ENCODE measurements around the gene LRP2.

- TF ChIP-seq, protein P1, sequence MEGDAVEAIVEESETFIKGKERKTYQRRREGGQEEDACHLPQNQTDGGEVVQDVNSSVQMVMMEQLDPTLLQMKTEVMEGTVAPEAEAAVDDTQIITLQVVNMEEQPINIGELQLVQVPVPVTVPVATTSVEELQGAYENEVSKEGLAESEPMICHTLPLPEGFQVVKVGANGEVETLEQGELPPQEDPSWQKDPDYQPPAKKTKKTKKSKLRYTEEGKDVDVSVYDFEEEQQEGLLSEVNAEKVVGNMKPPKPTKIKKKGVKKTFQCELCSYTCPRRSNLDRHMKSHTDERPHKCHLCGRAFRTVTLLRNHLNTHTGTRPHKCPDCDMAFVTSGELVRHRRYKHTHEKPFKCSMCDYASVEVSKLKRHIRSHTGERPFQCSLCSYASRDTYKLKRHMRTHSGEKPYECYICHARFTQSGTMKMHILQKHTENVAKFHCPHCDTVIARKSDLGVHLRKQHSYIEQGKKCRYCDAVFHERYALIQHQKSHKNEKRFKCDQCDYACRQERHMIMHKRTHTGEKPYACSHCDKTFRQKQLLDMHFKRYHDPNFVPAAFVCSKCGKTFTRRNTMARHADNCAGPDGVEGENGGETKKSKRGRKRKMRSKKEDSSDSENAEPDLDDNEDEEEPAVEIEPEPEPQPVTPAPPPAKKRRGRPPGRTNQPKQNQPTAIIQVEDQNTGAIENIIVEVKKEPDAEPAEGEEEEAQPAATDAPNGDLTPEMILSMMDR (IDR thresholded peaks at IDR 0.05) = no peak
- no peak for TF ChIP-seq POLR2A (IDR thresholded peaks at IDR 0.05)
Measured at GRCh38 chr2:169091761-169092519, 270.4 kb downstream of the LRP2 start.

Measured in lower leg skin (tissue), 3 donors.